Stimulated activated CD8-positive, alpha-beta memory T cell treated with anti-CD3 and anti-CD28 coated beads, Interleukin-7, amount 100 ng/mL, for 4 hours (primary cell): ENCODE measurements around the gene LAMA1.

Experiments used
- DNase-seq, 2 donors: peaks; one replicate each; pipeline ENCODE4 v3.0.0-alpha.2; 2020; ENCODE audit warnings: low read depth in 2 of 2

Gene LAMA1

GRCh38 chr18:7056026-7056425, 61.6 kb downstream of the LAMA1 start:
- no peak for DNase-seq

GRCh38 chr18:7049951-7050350, 67.6 kb downstream of the LAMA1 start:
- DNase-seq = no peak

- DNase-seq = no peak
Observed at GRCh38 chr18:7048081-7048480, 69.5 kb downstream of the LAMA1 start.

- no peak for DNase-seq
Observed at GRCh38 chr18:7047336-7047735, 70.3 kb downstream of the LAMA1 start.

GRCh38 chr18:7038330-7038851, 79.2 kb downstream of the LAMA1 start:
- DNase-seq = no peak

- no peak for DNase-seq
Observed at GRCh38 chr18:7037470-7037869, 80.1 kb downstream of the LAMA1 start.

GRCh38 chr18:7035807-7036206, 81.8 kb downstream of the LAMA1 start:
- no peak for DNase-seq

GRCh38 chr18:7034924-7035323, 82.7 kb downstream of the LAMA1 start:
- no peak for DNase-seq

GRCh38 chr18:7032537-7032936, 85.1 kb downstream of the LAMA1 start:
- DNase-seq = no peak

GRCh38 chr18:7028625-7029024, 89.0 kb downstream of the LAMA1 start:
- no peak for DNase-seq

GRCh38 chr18:7025194-7025593, 92.4 kb downstream of the LAMA1 start:
- DNase-seq = no peak

GRCh38 chr18:7023581-7023980, 94.0 kb downstream of the LAMA1 start:
- DNase-seq = no peak

GRCh38 chr18:7023063-7023580, 94.5 kb downstream of the LAMA1 start:
- no peak for DNase-seq

GRCh38 chr18:7021994-7022840, 95.4 kb downstream of the LAMA1 start:
- no peak for DNase-seq

GRCh38 chr18:7020995-7021777, 96.4 kb downstream of the LAMA1 start:
- no peak for DNase-seq

- no peak for DNase-seq
Observed at GRCh38 chr18:7017013-7017412, 100.6 kb downstream of the LAMA1 start.

GRCh38 chr18:7011142-7011541, 106.5 kb downstream of the LAMA1 start:
- DNase-seq = no peak

- no peak for DNase-seq
Observed at GRCh38 chr18:7004009-7004408, 113.6 kb downstream of the LAMA1 start.

GRCh38 chr18:7002107-7002506, 115.5 kb downstream of the LAMA1 start:
- no peak for DNase-seq

GRCh38 chr18:7000484-7001096, 117.0 kb downstream of the LAMA1 start:
- DNase-seq = no peak

- no peak for DNase-seq
Observed at GRCh38 chr18:6997808-6998207, 119.8 kb downstream of the LAMA1 start.

GRCh38 chr18:6994771-6995430, 122.7 kb downstream of the LAMA1 start:
- DNase-seq = no peak
